Caco-2 (cell line): ENCODE measurements around the gene PPP2R2D. TPM values are rescaled to one million over a fixed set of nuclear protein-coding genes. Genes with fewer than 3 reads are reported as not detected.
A peak's percentile ranks its signal among the peaks of the same experiment; 100 is the strongest.

ENCODE experiments used
- BruUV-seq: library from RNA; stranded (reverse); fragments of 400-500 nt; replicated peaks from 2 replicates; lab custom pipeline; 2021; lab: Mats Ljungman, UMichigan
- CTCF ChIA-PET: fragments of 300-600 bp; sonication (Branson Sonifier 250); formaldehyde crosslinking; loops from one replicate; lab custom pipeline; 2022; ENCODE audit warnings: antibody characterized with exemption; lab: Charles Lee
- POLR2A ChIA-PET: fragments of 300-600 bp; sonication (Branson Sonifier 250); formaldehyde crosslinking; loops from one replicate; lab custom pipeline; 2022; ENCODE audit warnings: antibody characterized with exemption; lab: Charles Lee
- DNase-seq, 2 experiments: peaks; one replicate each; pipeline versions ENCODE4 v3.0.0 to v3.0.0-alpha.2; 2020 to 2022
- H3K27me3 ChIP-seq: replicated peaks from 2 replicates; pipeline ENCODE4 v1.6.0; 2011; ENCODE audit warnings: low read length; ENCODE audit not compliant: control insufficient read depth, insufficient read depth
- H3K36me3 ChIP-seq: 2 replicates; pipeline ENCODE4 v1.5.1; 2011; ENCODE audit warnings: low read length; ENCODE audit not compliant: control insufficient read depth, insufficient read depth
- H3K4me1 ChIP-seq: fragments of 250-450 bp; sonication (Bioruptor Pico); 2 replicates; pipeline ENCODE4 v1.5.1; 2020; ENCODE audit warnings: mild to moderate bottlenecking
- H3K4me3 ChIP-seq: 2 replicates; pipeline ENCODE4 v1.5.1; 2011; ENCODE audit warnings: low read depth, mild to moderate bottlenecking, control low read depth, low read length
- H3K9me3 ChIP-seq: fragments of 250-450 bp; sonication (Bioruptor Pico); 2 replicates; pipeline ENCODE4 v1.5.1; 2020; ENCODE audit warnings: mild to moderate bottlenecking, moderate library complexity
- H3K27ac Mint-ChIP-seq: one replicate; pipeline ENCODE4 v1.8.0; 2022; ENCODE audit warnings: mixed read lengths; ENCODE audit not compliant: unreplicated experiment
- H3K27me3 Mint-ChIP-seq: one replicate; pipeline ENCODE4 v1.8.0; 2022; ENCODE audit warnings: mixed read lengths; ENCODE audit not compliant: insufficient read depth, unreplicated experiment
- H3K36me3 Mint-ChIP-seq: one replicate; pipeline ENCODE4 v1.8.0; 2022; ENCODE audit warnings: mild to moderate bottlenecking, mixed read lengths; ENCODE audit not compliant: insufficient read depth, unreplicated experiment
- H3K4me1 Mint-ChIP-seq: one replicate; pipeline ENCODE4 v1.8.0; 2022; ENCODE audit warnings: low read depth, mixed read lengths; ENCODE audit not compliant: unreplicated experiment
- H3K4me3 Mint-ChIP-seq: one replicate; pipeline ENCODE4 v1.8.0; 2022; ENCODE audit warnings: mild to moderate bottlenecking, moderate library complexity, mixed read lengths; ENCODE audit not compliant: unreplicated experiment
- H3K9me3 Mint-ChIP-seq: one replicate; pipeline ENCODE4 v1.8.0; 2022; ENCODE audit warnings: mixed read lengths; ENCODE audit not compliant: unreplicated experiment
- intact Hi-C: fragments of 100-400 bp; cut with micrococcal nuclease; formaldehyde crosslinking; loops from one replicate; pipeline ENCODE4 v1.10.0; 2022; ENCODE audit not compliant: unreplicated experiment
- total RNA-seq: library from RNA; stranded (reverse); gene quantifications from 2 replicates; pipeline ENCODE4 v1.2.3, GENCODE V29; 2022
- TF ChIP-seq, protein P1 (sequence below), 2 experiments: fragments of 200-600 bp in 1 of 2; IDR thresholded peaks; 1 replicate in 1 of 2; 2 replicates in 1 of 2; pipeline versions ENCODE4 v1.5.1 to v1.8.0; 2011 to 2022; ENCODE audit warnings: antibody characterized with exemption in 1 of 2, control low read depth in 1 of 2, inconsistent platforms in 1 of 2, low read depth in 1 of 2, low read length in 1 of 2, mild to moderate bottlenecking in 1 of 2, moderate library complexity in 1 of 2; ENCODE audit not compliant: insufficient read depth in 1 of 2, severe bottlenecking in 1 of 2, unreplicated experiment in 1 of 2

PPP2R2D gene
- total RNA-seq, 1 experiment from 2014 or later, result 34.4 TPM

DNA sequence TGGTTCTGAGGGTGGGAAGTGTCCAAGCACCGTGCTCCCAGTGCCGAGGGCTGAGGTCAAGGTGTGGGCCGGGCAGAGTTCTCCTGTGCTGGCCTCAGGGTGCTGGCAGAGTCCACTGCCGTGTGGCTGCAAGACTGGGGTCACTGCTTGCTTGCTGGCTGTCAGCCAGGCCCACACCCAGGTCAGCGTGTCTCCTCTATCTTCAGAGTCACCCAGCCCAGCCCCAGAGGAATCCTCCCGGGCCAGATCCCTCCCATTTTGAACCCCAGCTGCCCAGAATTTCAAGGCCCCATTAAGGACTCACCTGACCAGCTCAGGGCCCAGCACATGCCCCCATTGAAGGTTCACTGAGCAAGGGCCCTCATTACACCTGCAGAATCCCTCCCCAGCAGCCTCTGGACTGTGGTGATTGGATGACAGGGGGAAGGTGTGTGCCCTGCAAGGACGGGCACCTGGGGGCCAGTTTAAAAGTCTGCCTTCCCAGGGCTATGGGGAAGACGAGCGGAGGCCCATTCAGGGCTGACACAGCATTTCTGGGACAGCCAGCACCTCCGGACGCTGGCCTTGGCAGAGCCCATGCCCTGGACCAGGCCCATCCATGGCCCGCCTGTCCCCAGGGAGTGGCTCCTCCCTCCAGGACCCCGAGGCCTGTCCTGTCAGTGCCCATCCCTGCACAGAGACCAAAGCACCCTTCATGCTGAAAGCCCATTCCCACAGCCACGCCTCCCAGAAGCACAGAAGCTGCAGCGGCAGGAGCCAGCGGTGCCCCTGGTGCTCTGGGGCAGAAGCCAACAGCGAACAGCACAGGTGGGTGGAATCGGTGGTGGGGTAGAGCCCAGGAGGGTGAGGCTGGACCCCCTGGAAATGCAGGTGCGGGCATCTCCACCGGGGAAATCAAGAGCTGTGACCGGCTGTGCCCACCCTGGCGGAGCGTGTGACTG is 45.1 kb upstream of the PPP2R2D start:
- Mint-ChIP-seq H3K9me3 (peaks cover 9% of the 10 kb centered on the region), H3K4me3 (no peak overlapping the region), H3K27ac (no peak overlapping the region), H3K27me3 (peaks cover 15% of the 10 kb centered on the region), H3K36me3 (no peaks in the 10 kb centered on the region), H3K4me1 (no peaks in the 10 kb centered on the region)
- intact Hi-C loops, result no loop called here
- no peak overlapping the region for H3K4me3 ChIP-seq
- no peaks in the 10 kb centered on the region for H3K4me1 ChIP-seq
- no peaks in the 10 kb centered on the region for H3K36me3 ChIP-seq
- CTCF ChIA-PET, result no interaction called here
- no peaks in the 10 kb centered on the region for H3K27me3 ChIP-seq
- BruUV-seq, result no TSS peak
- POLR2A ChIA-PET, result no interaction called here
- H3K9me3 ChIP-seq, result no peaks in the 10 kb centered on the region
- TF ChIP-seq, protein P1, sequence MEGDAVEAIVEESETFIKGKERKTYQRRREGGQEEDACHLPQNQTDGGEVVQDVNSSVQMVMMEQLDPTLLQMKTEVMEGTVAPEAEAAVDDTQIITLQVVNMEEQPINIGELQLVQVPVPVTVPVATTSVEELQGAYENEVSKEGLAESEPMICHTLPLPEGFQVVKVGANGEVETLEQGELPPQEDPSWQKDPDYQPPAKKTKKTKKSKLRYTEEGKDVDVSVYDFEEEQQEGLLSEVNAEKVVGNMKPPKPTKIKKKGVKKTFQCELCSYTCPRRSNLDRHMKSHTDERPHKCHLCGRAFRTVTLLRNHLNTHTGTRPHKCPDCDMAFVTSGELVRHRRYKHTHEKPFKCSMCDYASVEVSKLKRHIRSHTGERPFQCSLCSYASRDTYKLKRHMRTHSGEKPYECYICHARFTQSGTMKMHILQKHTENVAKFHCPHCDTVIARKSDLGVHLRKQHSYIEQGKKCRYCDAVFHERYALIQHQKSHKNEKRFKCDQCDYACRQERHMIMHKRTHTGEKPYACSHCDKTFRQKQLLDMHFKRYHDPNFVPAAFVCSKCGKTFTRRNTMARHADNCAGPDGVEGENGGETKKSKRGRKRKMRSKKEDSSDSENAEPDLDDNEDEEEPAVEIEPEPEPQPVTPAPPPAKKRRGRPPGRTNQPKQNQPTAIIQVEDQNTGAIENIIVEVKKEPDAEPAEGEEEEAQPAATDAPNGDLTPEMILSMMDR (IDR thresholded peaks at IDR 0.05; ENCODE audit: insufficient read depth in 1 of 2, low read depth in 1 of 2, low read length in 1 of 2, severe bottlenecking in 1 of 2, unreplicated experiment in 1 of 2), result no peak
- peak in 1 of 2 experiments; percentile 27 for DNase-seq

GRCh38 chr10:131856441-131857094 is 44.2 kb upstream of the PPP2R2D start:
- H3K4me3 ChIP-seq, result no peak overlapping the region
- ChIA-PET CTCF (no interaction called here), POLR2A (no interaction called here)
- H3K4me3 Mint-ChIP-seq, result no peak overlapping the region
- peak in 1 of 2 experiments; percentile 13 for DNase-seq
- H3K36me3 Mint-ChIP-seq, result no peaks in the 10 kb centered on the region
- no TSS peak for BruUV-seq
- no peaks in the 10 kb centered on the region for H3K4me1 Mint-ChIP-seq
- no peaks in the 10 kb centered on the region for H3K36me3 ChIP-seq
- H3K9me3 ChIP-seq, result no peaks in the 10 kb centered on the region
- TF ChIP-seq, protein P1 (IDR thresholded peaks at IDR 0.05; ENCODE audit: insufficient read depth in 1 of 2, low read depth in 1 of 2, low read length in 1 of 2, severe bottlenecking in 1 of 2, unreplicated experiment in 1 of 2), result no peak
- H3K9me3 Mint-ChIP-seq, result peaks cover under 1% of the 10 kb centered on the region
- no peak overlapping the region for H3K27ac Mint-ChIP-seq
- H3K27me3 Mint-ChIP-seq, result peaks cover 15% of the 10 kb centered on the region
- H3K27me3 ChIP-seq, result no peaks in the 10 kb centered on the region
- no peaks in the 10 kb centered on the region for H3K4me1 ChIP-seq
- intact Hi-C loops, result no loop called here
